Stimulated activated CD4-positive, alpha-beta T cell treated with anti-CD3 and anti-CD28 coated beads, Interleukin-2, amount 100 ng/mL, for 48 hours (primary cell): Measurements from ENCODE around the gene DGKD.

Source experiments
- DNase-seq, 2 donors: peaks; one replicate each; pipeline ENCODE4 v3.0.0-alpha.2; 2020

DGKD gene

DNA sequence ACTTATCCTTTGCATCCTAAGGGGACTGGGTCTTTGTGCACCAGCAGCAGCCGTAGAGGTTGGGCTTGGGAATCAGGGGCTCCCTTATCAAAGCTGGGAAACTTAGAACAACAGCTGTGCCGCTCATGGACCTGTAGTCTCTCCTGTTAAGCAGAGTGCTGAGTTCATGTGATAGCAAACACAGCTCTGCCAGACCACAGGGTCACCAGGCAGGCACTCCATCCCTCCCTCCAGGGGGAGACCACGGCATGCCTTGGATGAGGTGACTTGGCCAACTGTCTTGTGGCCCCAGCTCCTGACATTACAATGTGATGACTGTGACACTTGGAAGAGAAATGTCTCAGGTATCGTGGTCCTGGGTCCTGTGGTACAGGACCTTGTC, 60.0 kb downstream of the DGKD start:
- DNase-seq: no peak

DNA sequence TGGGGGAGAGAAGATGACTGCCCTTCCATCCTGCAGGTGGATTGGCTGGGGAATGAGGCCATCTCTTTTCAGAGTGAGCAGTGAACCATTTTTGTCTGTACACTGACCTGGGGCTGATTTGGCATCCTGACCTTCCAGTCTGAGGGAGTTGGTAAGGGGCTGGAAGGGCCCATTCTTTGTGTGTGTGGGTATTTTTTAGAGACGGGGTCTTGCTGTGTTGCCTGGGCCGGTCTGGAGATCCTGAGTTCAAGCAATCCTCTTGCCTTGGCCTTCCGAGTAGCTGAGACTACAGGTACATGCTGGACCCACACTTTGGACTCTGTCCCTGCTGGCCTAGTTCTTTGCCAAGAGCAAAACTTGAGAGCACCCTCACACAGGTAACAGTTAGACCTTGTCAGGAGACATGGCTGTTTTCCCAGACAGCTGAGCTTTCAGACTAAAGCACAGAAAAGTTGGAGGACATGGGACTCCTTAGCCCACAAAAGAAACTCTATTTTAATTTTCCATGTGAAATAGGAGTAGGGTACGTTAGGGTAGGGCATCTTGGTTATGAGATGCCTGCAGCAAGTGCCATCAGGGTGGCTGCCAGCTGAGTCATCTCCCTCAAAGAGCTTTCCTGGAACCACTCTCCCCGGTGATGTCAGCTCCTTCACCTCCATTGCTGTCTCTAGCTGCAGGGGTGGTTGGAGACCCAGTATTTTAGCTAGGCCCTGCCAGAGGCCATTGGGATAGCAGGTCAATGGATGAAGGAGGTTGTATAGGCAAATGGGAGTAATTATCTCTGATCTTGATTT, 60.7 kb downstream of the DGKD start:
- peak; percentile 41 to 42 for DNase-seq

DNA sequence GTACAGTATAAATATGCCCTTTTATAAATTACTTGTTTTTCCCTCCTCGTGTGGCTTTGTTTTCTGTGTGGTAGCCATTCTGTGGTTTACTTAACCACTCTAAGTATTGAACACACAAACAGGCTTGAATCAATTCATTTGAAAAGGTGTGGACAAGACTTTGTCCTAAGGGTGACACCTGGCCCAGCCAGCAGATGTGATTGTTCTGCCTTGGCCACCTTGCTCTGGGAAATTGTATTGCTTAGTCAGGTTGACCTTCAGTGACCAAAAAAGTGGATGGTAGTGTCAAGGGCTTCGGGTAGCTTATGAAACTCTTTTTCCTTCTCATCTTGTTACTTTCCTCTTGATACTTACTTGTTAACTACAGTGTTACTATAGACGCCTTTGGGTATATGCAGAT, 61.9 kb downstream of the DGKD start:
- no peak for DNase-seq

DNA sequence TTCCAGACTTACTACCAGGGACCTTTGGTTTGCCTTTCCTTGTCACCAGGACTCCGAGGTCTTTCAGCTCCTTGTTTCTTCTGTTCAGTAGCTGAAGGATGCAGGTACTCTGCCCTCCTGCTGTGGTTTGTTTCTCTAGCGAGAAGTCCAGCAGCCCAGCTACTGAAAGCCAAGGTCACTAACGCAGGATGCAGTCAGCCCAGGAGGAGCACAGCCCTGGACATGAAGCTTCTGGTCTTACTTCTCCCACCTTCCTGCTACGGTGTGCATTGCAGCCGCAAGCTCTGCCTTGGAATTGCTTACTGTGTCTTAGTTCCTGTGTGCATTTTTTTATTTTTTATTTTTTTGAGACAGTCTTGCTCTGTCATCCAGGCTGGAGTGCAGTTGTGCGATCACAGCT, 62.4 kb downstream of the DGKD start:
- no peak for DNase-seq

DNA sequence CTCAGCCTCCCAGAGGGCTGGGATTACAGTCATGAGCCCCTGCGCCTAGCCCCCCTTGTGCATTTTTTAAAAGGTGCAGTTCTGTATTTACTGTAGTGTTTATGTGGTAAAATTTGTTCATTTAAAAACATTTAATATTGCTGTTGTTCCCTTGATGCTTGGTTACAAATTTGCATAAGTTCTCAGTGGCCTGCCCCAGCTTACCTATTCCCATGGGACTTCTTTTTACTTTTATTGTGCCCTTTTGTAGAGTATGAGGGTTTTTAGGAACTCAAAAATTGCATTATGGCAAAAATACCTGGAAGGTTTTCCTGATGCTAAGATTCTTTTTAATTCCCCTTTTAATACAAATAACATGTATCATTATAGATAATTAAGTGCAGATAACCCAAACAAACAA, 63.0 kb downstream of the DGKD start:
- DNase-seq: no peak

DNA sequence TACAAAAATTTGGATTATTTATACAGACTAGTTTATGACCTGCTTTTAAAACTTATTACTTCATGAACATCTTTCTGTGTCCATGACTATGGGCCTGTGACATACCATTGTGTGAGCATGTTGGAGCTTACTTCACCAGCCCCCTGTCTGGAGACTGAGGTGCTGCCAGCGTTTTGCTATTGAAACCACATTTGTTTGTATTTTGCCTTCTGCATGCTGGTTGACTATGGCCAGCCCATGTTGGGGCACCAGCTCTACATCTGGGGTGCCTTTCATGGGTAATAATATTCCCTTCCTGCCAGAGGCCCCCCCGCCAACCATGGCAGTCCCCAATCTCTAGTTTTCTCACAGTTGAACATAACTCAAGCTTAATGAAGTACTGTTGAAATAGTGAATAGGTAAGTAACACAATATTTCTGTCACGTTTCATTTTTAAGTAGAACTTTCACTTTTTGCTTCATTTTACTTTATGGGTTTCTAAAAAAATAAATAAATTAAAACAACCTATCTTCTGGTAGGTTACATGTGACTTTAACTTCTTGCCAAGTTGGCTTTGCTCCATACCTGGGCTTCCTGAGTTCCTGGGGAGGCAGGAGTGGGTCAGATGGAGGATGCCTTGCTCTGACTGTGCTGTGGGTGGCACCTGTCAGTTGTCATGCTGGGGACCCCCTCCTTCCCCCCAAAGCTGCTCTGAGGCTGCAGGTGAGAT, 63.9 kb downstream of the DGKD start:
- no peak for DNase-seq

DNA sequence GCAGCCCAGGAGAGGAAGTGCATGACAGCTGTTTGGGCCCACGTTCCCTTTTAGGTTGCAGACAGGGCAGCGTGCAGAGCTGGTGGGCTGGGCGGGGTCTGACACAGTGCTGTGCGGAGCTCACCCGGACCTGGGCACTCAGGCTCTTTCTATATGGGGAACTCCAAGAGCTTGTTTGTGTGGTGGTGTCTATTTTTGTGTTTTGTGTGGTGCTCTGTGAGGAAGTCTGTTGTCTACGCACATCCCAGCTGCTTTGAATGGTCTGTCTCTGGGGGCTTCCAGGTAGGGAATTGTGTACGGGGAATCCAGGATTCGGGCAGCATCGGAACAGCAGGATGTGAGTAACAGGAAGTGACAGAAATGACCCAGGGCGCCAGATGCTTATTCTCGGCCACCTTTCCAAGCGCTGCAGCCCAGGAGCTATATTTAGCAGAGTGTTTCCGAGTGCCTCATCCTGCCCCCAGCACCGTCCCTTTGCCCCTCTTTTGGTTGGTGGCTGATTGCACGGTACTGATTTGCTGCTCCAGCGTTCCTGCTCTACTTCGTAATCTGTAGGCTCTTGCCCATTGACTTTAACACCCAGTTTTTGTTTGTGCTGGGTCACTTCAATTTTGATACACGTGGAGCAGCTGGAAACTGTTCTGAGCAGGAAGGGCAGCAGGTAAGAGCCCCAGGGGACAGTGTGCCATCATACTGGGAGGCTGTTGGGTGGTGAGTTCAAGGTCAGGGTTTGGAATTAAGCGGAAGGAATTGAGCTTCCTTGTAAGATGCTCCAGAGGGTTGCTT, 64.7 kb downstream of the DGKD start:
- DNase-seq: no peak

DNA sequence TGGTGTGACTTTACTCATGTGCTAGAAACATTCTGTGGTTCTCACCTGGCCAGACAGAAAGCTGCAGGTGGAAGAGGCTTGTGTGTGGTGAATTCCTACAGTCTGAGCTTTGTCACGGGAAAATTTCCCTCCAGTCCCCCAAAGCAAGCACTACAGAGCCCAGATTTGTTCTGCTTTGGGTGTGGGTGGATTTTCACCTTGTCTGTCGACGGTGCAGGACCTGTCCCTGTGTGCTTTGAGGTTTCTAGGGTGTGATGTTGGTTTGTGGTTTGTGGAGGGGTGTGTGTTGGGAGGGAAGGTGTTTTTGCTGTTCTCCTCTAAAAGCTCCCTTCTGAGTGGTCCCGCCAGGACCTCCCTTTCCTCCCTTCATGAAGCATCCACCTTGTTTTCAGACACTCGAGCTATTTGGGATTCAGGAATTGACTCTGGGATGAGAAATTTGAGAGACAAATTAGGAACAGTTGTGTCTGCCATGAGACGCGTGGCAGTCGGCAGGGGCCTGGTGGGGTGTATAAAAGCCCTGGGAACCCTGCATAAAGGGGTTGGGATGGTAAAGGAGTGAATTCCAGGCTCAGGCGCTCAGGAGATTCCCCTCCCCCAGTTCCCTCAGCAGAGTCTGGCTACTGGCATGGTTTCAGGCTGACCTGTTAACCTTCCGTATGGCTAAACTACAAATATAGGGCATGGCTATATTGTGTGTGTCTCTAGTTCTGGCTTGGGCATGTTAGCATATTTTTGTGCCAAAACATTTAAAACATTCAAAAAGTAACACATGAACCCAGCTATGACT, 65.5 kb downstream of the DGKD start:
- DNase-seq: no peak

DNA sequence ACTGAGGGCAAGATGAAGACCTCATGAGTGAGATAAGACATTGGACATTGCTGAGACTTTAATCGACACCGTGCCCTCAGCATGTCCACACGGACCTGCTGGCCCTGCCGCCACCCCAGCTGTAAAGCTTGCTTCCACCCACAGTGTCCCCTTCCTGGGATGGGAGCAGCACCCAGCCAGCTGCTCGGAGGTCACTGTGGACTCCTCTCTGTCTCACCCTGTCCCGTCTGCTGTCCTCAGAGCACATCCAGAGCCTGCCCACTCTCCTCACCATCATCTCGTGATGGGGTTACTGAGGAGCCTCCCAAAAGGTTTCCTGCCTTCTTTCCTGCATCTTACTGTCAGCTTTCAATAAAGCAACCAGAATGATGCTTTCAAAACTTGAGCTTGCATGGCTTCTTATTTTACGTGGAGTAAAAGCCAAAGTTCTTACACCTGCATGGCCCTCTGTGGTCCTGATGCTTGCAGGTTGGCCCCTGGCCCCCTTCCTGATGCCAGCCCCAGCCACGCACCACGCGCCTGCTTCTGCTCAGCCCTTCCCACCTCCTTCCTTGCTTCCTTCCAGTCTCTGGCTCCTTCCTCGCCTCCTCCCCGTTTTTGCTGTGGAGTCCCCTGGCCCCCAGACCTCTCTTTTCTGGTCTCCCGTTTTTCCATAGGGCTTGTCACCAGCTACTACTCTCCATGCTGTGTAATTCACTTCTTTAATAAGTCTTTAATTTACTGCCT, 67.0 kb downstream of the DGKD start:
- DNase-seq: no peak

DNA sequence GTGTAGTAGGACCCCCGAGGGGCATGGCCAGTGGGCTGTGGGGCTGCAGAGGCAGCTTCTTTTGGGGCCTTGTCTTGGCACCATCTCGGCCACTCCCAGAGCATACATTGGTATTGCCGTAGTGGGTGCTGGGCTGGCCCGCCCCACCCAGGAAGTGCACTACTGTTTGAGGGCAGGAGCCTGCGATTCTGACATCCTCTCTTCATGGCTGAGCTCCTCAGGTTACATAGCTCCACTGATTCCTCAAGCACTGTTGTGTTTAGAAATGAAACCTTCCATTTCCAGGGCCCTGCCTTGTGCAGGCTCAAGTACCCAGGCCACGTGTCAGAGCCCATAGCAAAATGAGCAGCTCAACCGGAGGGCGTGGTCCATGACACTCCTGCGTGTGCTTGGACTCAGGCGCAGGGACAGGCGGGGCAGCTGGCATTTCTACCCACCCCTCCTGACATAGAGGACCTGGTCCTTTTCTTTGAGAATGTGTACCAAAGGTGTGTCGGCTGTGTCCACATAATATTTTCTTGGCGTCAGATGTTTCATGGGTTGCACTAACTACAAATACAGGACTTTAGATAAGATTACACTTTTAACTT, 67.9 kb downstream of the DGKD start:
- DNase-seq: peak in 1 of 2 donors; percentile 38

DNA sequence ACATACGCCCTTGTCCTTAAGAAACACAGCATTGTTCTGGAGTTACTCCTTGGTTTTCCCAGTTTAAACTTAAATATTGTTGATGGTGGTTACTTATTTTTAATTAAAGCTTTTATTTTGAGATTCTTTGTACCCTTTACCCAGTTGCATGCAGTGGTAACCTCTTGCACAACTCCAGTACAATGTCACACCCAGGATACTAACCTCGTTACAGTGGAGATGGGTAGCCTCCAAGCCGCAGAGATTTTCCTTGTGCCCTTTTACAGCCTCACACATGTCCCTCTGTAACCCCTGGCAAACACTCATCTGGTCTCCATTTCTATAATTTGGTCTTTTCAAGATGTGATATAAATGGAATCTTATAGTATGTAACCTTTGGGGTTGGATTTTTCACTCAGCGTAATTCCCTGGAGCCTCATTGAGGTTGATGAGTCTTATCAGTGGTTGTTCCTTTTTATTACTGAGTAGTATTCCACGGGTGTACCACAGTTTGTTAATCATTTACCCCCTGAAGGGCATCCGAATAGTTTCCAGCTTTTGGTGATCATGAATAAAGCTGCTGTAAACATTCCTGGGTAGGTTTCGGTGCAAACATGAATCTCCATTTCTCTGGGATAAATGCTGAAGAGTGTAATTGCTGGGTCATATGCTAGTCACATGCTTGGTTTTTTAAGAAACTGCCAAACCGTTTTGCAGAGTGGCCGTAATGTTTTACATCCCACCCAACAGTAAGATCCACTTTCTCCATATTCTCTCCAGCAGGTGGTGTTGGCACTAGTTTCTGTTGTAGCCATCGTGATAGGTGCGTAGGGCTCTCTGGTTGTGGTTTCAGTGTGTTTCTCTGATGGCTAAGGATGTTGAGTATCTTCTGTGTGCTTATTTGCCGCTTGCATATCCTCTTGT, 68.6 kb downstream of the DGKD start:
- DNase-seq: no peak

DNA sequence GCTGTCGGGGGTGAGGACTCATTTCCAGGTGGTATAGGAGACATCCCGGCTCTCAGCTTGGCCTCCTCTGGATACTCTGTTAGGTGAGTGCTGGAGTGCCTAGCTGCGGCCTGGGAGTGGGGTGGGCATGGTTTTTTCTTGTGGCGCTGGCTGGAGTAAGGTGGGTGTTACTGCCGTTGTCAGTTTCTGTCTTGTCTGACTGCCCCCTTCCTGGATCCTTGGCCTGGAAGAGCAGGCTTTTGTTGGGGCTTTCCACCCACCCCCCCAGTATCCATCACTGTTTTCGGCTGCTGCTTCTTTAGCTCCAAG, 69.2 kb downstream of the DGKD start:
- no peak for DNase-seq

DNA sequence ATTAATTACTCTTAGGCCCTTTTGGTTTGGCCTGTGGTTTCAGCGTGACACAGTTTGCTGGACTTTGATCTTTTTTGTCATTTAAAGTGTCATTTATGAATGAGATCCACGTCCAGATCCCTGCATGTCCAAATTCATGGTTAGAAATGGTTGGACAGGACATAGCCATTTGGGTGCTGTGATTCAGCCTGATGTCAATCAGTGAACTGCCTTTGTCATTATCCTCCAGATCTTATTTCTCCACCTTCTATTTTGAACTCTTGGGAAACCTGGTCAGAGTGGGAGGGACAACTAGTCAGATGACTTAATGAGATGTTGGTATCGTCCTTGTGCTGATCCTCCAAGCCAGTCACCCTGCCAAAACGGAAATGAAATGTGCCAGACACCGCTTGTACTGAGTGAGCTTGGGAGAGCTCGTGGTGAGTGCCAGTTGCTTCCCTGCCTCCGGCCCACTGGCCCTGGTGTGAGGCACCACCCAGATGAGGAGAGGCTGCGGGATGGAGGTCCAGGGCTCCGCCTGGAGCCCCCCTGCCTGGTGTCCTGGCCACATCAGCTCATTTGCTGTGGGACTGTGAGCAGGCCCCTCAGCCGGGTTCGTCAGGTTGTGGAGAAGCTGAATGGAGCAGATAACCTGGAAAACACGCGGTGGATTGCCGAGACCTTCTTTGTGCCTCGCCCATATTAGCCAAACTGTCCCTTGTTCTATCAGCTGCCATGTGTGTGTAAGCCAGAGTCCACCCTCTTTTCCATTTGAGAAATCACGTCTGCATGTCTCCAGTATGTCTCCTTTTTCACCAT, 70.1 kb downstream of the DGKD start:
- DNase-seq: no peak

DNA sequence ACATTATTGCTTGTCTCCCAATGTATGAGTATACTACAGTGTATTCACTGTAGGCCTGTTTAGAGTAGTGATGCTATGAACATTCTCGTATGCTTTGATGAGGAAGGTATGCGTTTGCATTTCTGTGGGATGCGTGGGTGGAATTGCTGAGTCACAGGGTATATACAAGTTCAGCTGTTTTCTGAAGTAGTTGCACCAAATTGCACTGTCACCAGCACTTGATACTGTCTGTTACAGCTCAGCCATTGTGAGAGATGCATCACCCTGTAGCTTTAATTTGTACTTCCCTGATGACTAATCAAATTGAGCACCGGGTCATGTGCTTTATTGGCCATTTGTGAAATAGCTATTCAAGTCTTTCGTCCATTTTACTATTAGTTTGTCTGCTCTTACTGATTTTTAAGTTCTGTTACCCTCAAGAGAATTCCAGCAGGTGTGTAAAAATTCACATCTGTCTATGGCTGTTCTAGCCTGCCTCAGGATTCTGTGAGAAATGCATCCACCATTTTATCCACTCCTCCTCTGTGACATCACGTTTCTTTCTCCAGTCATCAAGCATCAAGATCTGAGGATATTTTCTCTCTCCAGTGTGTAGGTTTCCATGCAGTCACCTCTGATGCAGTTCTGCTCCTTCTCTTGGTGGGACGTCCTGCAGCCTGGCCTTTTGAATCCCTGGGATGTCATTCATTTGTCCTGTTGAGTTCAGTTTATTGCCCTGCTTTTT, 72.5 kb downstream of the DGKD start:
- DNase-seq: peak; percentile 51 to 59

DNA sequence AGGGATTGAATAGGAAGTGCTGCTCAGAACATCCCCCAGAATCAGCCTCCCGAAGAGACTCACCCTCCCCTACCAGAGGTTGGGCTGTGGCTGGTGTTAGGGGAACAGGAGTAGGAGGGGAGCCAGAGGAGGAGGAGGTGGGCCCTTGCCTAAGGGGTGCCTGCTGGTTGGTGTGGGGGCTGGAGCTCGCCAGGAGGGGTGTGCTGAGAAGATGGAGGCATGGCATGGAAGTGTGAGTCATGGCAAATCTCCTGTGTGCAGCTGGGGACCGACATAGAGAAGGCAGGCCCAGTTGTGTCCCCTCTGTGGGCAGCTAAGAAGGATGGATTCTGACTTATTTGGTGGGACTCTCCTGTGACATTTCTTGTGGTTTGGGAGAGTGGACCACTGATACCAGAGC, 73.7 kb downstream of the DGKD start:
- DNase-seq: no peak

DNA sequence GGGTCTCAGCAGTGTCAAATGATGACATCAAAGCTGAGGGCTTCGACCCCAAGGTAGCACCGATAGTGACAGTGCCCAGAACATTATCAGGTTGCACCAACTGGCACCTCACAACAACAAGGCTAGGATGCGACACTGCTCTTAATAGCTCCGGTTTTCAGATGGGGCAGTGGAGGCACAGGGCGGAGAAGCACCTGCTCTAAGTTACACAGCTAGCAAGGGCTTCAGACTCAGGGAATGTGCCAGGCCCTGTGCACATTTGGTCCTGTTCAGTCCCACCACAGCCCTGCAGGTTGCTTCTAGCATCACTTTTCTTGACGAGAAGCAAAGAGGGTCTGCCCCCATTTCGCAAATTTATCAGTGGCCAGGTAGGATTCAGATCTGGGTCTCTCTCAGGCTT, 74.1 kb downstream of the DGKD start:
- no peak for DNase-seq

DNA sequence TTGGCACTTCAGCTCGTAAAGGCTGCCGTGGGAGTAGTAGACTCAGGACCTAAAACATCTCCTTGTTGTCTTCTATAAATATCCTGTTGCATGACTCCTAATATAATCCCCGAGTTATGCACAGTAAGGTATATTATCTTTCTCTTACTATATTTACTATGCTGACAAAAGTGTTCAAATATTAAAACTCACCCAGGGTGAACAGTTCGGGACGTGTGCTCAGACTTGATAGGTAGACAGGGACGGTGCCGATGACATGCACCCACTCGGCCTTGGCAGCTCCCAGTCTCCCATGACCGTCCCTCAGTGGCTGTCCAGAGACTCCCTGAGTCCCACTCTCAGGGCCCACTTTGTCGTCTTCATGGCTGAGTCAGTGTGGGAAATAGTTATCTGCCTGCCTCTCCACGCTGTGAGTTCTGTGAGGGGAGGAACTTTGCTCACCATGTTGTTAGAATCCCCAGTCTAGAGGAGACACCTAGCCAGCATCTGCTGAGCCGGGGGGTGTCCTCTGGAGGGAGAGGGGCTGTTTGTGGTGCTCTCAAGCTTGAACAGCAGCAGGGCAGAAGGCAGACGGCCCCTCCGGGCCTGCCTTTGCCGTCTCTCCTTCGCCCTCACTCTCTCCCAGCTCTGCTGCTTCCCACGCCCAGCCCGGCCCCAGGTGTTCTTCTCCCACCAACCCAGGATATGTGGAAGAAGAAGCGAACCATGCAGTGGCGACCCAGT, 75.0 kb downstream of the DGKD start:
- no peak for DNase-seq

DNA sequence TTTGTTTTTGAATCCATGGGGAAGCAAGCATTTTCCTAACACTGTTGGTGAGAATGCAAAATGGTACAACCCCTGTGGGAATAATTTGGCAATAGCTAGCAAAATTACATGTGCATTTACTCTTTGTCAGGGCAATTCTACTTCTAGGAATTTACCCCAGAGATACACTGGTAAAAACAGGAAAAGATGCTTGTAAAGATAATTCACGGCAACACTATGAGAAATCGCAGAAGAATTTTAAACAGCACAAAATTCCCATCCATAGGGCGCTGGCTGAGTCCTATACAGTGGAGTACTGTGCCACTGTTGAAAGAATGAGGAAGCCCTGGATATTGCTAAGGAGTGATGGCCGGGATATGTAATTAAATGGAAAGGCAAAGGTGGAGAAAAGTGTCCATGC, 75.8 kb downstream of the DGKD start:
- DNase-seq: no peak

DNA sequence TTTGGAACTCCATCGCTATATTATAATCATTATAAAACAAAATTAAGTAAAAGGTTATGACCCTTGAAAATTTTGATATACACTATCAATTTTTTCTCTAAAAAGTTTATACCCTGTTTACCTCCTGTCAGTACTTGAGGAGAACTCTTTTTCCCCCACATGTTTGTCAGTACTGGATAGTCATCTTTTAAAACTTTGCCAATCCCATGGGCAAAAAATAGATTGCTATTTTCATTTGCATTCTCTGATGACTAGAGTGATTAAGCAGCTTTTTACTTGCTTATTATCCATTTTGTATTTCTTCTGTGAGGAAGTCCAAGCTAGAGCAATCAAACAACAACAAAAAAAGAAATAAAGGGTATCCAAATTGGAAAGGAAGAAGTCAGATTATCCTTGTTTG, 76.4 kb downstream of the DGKD start:
- no peak for DNase-seq
